Gastrocnemius medialis (tissue), 4 donors: ENCODE data around the gene JHY.

Experiments
- CTCF ChIP-seq, 5 experiments: fragments of 450-650 bp in 3 of 5; fragments of 200-600 bp in 2 of 5; sonication (generic) in 2 of 5; IDR thresholded peaks in 4 of 5; conservative IDR thresholded peaks in 1 of 5; 1 replicate in 4 of 5; 2 replicates in 1 of 5; pipeline ENCODE4 v1.5.1; 2016 to 2019; ENCODE audit warnings: antibody characterized with exemption in 5 of 5, mild to moderate bottlenecking in 3 of 5, moderate library complexity in 3 of 5
- POLR2A ChIP-seq, 2 donors: fragments of 450-650 bp; IDR thresholded peaks; one replicate each; pipeline ENCODE4 v1.6.1; 2017; ENCODE audit warnings: antibody characterized with exemption in 2 of 2, mild to moderate bottlenecking in 2 of 2, moderate library complexity in 2 of 2

GRCh38 chr11:122954455-122954854 is 71.9 kb downstream of the JHY start:
- TF ChIP-seq CTCF (IDR thresholded peaks at IDR 0.05 in 4 of 5, conservative IDR thresholded peaks at IDR 0.05 in 1 of 5) (no peak), POLR2A (IDR thresholded peaks at IDR 0.05) (no peak)
